Erythroblast (primary cell): Measurements from ENCODE around the gene PLPPR4.

Experiments
- DNase-seq, 2 experiments: peaks; one replicate each; lab custom pipeline; 2025; lab: John Stamatoyannopoulos, UW
- GATA1 ChIP-seq: IDR thresholded peaks from 2 replicates; pipeline ENCODE4 v1.6.1; 2011; ENCODE audit warnings: low read depth, mild to moderate bottlenecking, control low read depth, low read length, moderate library complexity
- POLR2A ChIP-seq: IDR thresholded peaks from 2 replicates; pipeline ENCODE4 v1.6.1; 2011; ENCODE audit warnings: mild to moderate bottlenecking, low read length

Gene PLPPR4, protein sequence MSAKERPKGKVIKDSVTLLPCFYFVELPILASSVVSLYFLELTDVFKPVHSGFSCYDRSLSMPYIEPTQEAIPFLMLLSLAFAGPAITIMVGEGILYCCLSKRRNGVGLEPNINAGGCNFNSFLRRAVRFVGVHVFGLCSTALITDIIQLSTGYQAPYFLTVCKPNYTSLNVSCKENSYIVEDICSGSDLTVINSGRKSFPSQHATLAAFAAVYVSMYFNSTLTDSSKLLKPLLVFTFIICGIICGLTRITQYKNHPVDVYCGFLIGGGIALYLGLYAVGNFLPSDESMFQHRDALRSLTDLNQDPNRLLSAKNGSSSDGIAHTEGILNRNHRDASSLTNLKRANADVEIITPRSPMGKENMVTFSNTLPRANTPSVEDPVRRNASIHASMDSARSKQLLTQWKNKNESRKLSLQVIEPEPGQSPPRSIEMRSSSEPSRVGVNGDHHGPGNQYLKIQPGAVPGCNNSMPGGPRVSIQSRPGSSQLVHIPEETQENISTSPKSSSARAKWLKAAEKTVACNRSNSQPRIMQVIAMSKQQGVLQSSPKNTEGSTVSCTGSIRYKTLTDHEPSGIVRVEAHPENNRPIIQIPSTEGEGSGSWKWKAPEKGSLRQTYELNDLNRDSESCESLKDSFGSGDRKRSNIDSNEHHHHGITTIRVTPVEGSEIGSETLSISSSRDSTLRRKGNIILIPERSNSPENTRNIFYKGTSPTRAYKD

DNA sequence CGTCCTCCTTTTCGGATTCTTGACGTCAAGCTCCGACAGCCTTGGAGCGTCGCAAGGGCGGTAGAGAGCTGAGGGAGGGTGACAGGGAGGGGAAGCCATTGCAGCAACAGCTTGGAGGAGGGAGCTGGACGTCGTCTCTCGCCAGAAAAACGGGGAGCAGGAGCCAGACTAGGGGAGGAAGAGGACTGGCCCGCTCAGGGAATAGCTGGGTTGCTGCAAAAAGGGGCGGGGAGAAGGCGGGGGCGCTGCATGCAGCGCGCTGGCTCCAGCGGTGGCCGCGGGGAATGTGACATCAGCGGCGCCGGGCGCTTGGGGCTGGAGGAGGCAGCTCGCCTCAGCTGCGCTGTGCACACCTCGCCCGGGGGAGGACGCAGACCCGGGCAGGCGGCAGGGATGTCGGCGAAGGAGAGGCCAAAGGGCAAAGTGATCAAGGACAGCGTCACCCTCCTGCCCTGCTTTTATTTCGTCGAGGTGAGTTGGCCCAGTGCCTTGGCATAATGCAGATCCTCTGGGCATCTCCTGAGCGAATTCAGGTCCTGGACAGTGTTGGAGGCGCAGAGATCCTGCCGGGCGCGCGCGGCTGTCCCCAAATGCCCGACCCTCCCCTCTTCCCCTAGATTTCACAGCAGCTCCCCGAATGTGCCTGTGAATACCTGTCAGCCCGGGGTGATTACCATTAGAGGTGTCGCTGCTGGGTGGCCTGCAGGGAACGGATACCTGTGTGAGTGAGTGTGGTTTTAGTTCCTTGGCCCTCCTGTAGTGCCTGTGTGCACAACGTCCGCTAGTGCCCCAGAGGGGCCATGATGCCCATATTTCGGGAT, at the start of gene PLPPR4:
Gene PLPPR4, plus strand, starts transcription at position 292 of the 821 bp plus-strand sequence. Its CDS starts 102 bp downstream, at position 394.
- peak in 1 of 2 experiments; percentile 5 for DNase-seq
- no peak for TF ChIP-seq GATA1
- TF ChIP-seq POLR2A = no peak

DNA sequence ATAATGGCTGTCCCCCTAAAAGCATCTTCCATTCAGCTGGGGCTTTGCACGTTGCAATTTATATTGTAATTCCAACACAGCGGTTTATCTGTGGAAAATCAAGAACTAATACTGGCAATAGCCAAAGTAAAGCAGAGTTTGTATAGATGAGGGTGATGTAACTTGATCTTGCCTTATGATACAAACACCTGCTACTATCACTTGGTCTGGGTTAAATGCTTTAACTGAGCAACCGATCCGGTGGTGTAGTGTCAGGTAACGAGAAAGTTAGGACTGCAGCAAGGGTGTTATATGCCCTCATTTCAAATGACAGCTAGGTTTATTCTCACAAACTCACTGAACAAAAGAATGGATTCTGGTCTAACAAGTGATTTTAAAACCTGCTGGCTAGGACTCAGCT, 47.3 kb upstream of the PLPPR4 start:
- TF ChIP-seq GATA1 (no peak), POLR2A (no peak)
- DNase-seq = no peak

DNA sequence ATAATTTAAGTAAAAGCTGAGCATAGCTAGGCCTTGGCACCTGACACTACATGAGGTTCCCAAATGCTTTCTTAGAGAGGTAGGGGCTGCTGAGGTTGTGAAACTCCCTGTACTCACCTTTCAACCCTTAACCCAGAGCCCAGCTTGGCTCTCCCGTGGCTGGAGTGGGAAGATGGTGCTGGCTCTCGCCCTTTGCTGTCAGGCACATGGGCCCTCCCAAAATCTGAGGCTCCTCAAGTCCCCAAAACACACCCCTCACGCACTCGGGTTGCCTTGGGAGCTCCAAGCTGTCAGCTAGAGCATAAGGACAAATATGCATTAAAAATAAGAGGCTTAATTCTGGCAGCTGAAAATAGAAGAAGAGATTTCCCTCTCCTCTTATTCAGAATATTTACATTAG, 46.7 kb upstream of the PLPPR4 start:
- no peak for TF ChIP-seq POLR2A
- no peak for DNase-seq

DNA sequence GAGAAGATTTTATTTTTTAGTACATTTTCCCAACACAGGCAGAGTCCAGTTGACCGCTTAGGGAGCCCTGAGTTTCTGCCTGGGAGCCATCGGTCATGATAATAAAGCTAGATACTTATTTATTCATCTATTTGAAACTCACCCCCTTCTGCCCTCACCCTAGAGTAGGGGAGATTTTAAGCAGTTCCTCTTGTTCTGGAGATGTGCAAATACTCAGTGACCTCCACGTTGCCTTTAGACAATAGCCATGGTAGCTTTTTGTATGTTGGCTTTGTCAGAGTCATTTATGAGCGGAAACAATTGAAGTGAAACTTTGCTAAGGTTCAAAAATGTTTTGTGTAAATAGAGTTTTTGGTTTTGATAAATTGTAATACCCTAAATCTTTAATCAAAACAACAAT, 45.7 kb upstream of the PLPPR4 start:
- TF ChIP-seq GATA1 (no peak), POLR2A (no peak)
- no peak for DNase-seq

DNA sequence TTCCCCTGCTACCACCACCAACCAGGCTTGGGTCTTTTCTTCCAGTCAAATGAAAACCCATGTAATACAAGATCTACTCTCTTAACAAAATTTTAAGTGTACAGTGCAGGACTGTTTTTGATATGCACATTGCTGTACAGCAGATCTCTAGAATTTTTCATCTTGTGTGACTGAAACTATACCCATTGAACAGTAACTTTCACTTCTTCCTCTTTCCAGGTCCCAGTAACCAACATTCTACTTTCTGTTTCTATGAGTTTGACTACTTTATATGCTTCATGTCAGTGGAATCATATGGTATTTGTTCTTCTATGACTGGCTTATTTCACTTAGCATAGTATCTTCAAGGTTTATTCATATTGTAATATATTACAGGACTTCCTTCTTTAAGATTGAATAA, 45.3 kb upstream of the PLPPR4 start:
- TF ChIP-seq POLR2A = no peak
- TF ChIP-seq GATA1 = no peak
- no peak for DNase-seq

DNA sequence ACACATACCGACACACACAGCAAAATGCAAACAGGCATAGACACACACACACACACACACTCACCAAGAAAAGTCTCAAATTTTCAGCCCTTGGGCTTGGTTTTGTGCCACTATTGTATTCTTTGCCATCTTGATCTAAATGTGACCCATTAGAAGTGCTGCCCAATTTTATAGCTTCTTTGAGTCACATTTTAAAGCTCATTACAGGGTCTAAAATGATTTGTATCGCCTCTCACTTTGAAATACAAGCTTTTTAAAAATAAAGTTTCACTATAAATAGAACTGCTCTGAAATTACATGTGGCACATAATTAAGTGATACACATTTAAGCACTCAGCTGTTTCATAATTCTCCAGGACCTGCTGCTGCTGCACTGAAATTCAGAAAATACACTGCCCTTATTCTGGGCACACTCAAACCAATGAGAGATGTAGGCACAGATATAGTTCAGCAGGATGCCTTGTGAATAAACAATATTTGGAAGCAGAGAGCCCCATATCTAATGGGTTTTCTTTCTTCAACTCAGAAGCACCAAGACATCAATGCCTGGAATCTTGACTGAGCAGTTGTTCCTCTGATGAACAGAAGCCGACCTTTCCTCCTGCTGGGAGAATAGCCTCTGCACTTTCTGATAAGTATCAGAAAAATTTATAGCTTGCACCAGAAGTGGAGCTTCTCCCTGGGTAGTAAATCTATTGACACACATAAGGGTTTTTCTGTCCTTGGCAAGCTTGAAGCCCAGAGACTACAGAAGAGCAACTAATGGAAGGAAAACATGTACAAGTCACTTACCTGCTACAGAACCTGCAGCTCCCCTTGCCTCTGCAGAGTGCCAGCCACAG, 37.0 kb upstream of the PLPPR4 start:
- no peak for DNase-seq
- TF ChIP-seq POLR2A (no peak), GATA1 (no peak)

DNA sequence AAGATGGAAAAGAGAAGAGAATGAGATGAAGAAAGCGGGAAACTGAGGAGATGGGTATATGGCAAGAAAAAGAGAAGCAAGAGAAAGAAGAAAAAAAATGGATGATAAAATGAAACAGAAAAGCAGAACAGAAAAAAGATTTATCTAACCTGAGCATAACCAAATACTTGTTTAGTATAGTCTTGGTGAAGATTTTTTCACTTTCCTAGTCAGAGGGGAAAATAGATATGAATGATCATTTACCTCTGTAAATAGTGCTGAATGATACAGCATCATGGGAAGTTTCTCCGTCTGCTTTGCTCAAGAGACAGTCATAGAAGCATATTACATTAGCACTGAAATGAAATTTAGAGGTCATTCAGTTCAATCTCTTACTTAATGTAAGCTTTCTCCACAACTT, 36.1 kb upstream of the PLPPR4 start:
- no peak for DNase-seq
- TF ChIP-seq GATA1 (no peak), POLR2A (no peak)

DNA sequence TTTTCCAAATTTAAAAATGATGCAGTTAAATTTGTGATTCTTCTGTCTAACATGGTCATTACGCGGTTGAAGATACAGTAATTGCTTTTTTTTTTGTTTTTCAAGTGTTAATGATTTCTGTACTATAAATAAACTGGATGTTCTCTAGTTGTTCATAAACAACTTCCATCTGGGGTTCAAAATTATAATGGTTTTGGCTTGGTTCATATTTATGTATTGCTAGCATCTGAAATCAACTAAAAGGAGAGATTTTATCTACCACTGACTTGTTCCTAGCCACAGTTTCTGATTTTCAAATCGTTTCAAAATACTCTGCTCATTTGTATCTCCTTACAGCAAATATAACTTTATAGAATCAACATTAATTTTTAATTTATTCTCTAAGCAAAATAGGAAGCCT, 35.2 kb upstream of the PLPPR4 start:
- no peak for DNase-seq
- TF ChIP-seq GATA1 (no peak), POLR2A (no peak)

DNA sequence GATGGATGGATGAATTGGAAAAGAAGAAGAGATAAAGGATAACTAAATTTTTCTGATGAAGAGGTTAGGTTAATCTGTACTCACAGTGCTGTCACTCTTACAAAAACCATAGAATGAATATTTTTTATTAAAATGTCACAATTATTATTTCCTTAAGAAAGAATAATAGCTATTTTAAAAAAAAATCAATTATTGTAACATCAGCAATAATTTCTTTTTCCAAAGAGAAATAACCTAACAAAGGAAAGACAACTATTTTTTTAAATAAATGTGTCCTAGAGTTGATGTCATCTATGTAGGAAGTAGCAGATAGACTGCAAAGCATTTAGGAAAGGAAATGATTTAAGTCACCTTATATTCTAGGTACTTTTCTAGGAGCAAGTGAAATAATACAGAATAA, 33.6 kb upstream of the PLPPR4 start:
- TF ChIP-seq POLR2A (no peak), GATA1 (no peak)
- DNase-seq = no peak

DNA sequence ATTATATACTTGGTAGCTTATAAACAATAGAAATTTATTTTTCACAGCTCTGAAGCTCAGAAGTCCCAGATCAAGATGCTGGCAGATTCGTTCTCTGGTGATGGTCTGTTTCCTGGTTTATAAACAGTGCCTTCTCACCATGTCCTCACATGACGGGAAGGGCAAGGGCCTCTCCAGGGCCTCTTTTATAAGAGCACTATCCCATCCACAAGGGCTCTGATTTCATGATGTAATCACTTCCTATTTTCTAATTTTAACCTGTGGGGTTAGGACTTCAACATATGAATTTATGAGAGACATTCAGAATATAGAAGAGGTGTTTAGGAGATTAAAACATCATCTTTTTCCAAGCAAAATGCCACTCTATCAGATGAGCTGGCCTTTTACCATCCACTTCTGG, 32.1 kb upstream of the PLPPR4 start:
- DNase-seq = no peak
- TF ChIP-seq GATA1 = no peak
- no peak for TF ChIP-seq POLR2A

DNA sequence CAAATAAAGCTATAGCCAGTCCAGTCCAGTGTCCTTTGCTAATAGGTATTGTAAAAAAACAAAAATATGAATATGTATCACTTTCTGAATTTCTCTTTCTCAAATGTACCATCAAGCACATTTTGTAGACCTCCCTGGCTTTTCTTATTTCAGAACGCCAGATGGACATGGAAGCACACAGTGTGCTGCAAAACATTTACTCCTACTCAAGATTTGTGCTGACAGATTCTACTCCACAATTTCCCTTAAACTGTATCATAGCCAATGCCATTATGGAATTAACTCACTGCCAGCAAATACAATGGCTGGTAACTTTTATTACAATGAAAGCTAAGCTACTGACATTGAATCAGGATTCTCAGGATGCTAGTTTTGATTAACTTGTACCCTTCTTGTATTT, 30.8 kb upstream of the PLPPR4 start:
- TF ChIP-seq GATA1 (no peak), POLR2A (no peak)
- no peak for DNase-seq

DNA sequence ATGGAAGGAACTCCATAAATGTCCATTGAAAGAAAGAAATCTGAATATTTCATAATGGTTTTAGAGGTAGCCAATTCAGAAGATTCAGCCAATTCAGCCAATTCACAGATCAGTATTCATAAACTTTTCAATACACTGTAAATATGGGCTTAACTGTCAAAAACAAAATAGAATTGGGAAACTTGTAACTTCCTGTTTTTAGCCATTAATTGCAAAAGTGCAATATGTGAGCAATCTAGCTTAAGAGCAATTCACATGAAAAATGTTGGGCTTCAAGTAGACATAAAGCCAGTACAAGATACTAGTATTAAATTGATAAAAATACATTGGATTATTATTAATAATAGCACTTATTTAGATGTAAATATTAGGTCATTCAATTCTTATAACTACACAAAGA, 27.5 kb upstream of the PLPPR4 start:
- TF ChIP-seq POLR2A = no peak
- no peak for TF ChIP-seq GATA1

DNA sequence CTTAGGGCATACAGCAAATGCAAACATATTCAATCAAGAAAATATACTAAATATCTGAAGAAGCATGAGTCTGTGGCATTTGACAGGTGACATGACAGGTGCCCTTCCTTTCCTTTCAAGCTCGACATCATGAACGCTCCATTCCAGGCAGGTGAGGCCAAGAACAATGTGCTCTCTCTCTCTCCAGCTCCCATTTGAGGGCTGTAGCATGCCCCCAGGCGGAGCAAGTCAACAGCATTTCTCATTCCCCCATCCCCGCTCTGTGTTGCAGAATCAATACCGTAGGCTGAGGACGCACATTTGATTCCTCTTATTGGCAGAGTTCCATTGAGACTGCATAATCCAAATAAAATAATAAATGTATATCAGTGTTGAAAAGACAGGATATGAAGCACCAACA, 24.6 kb upstream of the PLPPR4 start:
- TF ChIP-seq GATA1 (no peak), POLR2A (no peak)
- no peak for DNase-seq

More for the DNA sequence above, 27.5 kb upstream of the PLPPR4 start:
- no peak for DNase-seq

DNA sequence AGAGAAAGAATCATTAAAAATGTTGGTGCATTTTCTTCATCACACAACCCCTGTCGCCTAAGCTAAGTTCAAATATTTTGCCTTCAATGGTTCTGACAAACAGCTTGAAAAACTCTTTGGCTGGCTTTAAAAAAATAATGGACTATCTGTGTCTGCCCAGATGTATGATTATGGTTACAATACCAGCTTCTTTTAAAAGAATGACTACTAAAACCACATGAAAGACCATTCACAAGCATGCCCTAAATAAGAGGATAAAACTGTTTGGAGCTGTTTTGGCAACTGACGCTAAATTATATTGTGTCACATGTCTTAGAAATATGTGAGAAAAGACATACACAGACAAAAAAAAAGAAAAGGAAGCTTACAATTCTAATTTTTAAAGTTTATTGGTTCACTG, 23.7 kb upstream of the PLPPR4 start:
- TF ChIP-seq GATA1 = no peak
- TF ChIP-seq POLR2A = no peak
- DNase-seq = no peak
